Lung (tissue), 12 donors: ENCODE data around the gene ADA. TPM values are rescaled to one million over a fixed set of nuclear protein-coding genes. Genes with fewer than 3 reads are reported as not detected.

ENCODE experiments used
- ATAC-seq: fragments of 200-7000 bp; cut with Tn5 transposase; one replicate; pipeline ENCODE4 v1.9.1; 2020; ENCODE audit warnings: moderate number of reproducible peaks; ENCODE audit not compliant: insufficient read depth, low FRiP score
- DNase-seq, 3 donors: peaks; one replicate each; pipeline ENCODE4 v3.0.0-alpha.2; 2013 to 2017
- H3K27ac ChIP-seq, 2 donors: one replicate each; pipeline ENCODE4 v1.5.1; 2013; ENCODE audit warnings: mild to moderate bottlenecking in 2 of 2, moderate library complexity in 2 of 2, control low read depth in 1 of 2, inconsistent platforms in 1 of 2, low read depth in 1 of 2, low read length in 1 of 2
- H3K27me3 ChIP-seq, 3 donors: one replicate each; pipeline ENCODE4 v1.5.1; 2013; ENCODE audit warnings: low read length in 2 of 3; ENCODE audit not compliant: control insufficient read depth in 3 of 3, insufficient read depth in 3 of 3
- H3K36me3 ChIP-seq, 4 donors: one replicate each; pipeline ENCODE4 v1.5.1; 2013; ENCODE audit warnings: low read length in 4 of 4, mild to moderate bottlenecking in 1 of 4, moderate library complexity in 1 of 4; ENCODE audit not compliant: control insufficient read depth in 4 of 4, insufficient read depth in 4 of 4
- H3K4me1 ChIP-seq, 5 donors: one replicate each; pipeline ENCODE4 v1.5.1; 2013; ENCODE audit warnings: low read length in 5 of 5, mild to moderate bottlenecking in 2 of 5, moderate library complexity in 1 of 5; ENCODE audit not compliant: control insufficient read depth in 5 of 5, insufficient read depth in 5 of 5
- H3K4me3 ChIP-seq: one replicate; pipeline ENCODE4 v1.5.1; 2013; ENCODE audit warnings: mild to moderate bottlenecking, control low read depth, moderate library complexity
- H3K9ac ChIP-seq, 2 donors: one replicate each; pipeline ENCODE4 v1.5.1; 2013; ENCODE audit warnings: low read length in 2 of 2, control low read depth in 1 of 2; ENCODE audit not compliant: insufficient read depth in 1 of 2
- H3K9me3 ChIP-seq, 4 donors: one replicate each; pipeline ENCODE4 v1.5.1; 2013; ENCODE audit warnings: low read length in 3 of 4, mild to moderate bottlenecking in 1 of 4, moderate library complexity in 1 of 4; ENCODE audit not compliant: control insufficient read depth in 4 of 4, insufficient read depth in 3 of 4
- CTCF ChIP-seq: IDR thresholded peaks from 2 replicates; pipeline ENCODE4 v1.5.1; 2012; ENCODE audit warnings: mild to moderate bottlenecking; ENCODE audit errors: control extremely low read depth, extremely low read depth
- WGBS, 2 donors: extraction: QIAGEN DNeasy Blood & Tissue Kit; methylation state at CpG; one replicate each; pipeline ENCODE4 v1.1.7; 2013; 5-methylcytosine and 5-hydroxymethylcytosine counted together
- polyA plus RNA-seq, 2 donors: library from polyadenylated mRNA; stranded (reverse); fragments of 200-250 nt; gene quantifications; one replicate each; pipeline ENCODE4 v1.2.1, GENCODE V29; 2013
- total RNA-seq, 2 donors: library from RNA; depleted of rRNA in 1 of 2; stranded (reverse); fragments of >200 nt in 1 of 2; gene quantifications; one replicate each; pipeline ENCODE4 v1.2.1, GENCODE V29; 2014 to 2021
- donor health status: control.
- donor health status: control.
- donor health status: Bipolar disorder and iron deficiency.
- donor health status: healthy.
- donor health status: DM: yes; HTN: yes; CAD: no.

Gene ADA
- total and polyA plus RNA-seq, 4 donors = 4.2 to 55.2 (median 8.0) TPM

- no peak for ATAC-seq
- peak overlapping the region in 1 of 2 donors; percentile 43 for H3K27ac ChIP-seq
- WGBS, 2 donors = 88 to 96% methylated on average over 3 of the region's 3 CpGs
Measured at GRCh38 chr20:44696315-44696714, 44.8 kb upstream of the ADA start.

GRCh38 chr20:44695674-44696300 is 44.3 kb upstream of the ADA start:
- Histone ChIP-seq H3K36me3 (no peaks in the 10 kb centered on the region), H3K9ac (no peak overlapping the region), H3K27ac (peak overlapping the region in 1 of 2 donors; percentile 43), H3K4me1 (peaks cover 4 to 23% (median 7%) of the 10 kb centered on the region in 5 donors), H3K4me3 (no peak overlapping the region), H3K9me3 (no peaks in the 10 kb centered on the region), H3K27me3 (no peaks in the 10 kb centered on the region)
- ATAC-seq = no peak
- DNase-seq = no peak
- no peak for TF ChIP-seq CTCF

More at GRCh38 chr20:44696315-44696714, 44.8 kb upstream of the ADA start:
- DNase-seq = no peak
- Histone ChIP-seq H3K9ac (no peak overlapping the region), H3K9me3 (no peaks in the 10 kb centered on the region), H3K4me1 (peaks cover 4 to 22% (median 6%) of the 10 kb centered on the region in 5 donors), H3K27me3 (no peaks in the 10 kb centered on the region), H3K36me3 (no peaks in the 10 kb centered on the region), H3K4me3 (no peak overlapping the region)
- no peak for TF ChIP-seq CTCF

DNA sequence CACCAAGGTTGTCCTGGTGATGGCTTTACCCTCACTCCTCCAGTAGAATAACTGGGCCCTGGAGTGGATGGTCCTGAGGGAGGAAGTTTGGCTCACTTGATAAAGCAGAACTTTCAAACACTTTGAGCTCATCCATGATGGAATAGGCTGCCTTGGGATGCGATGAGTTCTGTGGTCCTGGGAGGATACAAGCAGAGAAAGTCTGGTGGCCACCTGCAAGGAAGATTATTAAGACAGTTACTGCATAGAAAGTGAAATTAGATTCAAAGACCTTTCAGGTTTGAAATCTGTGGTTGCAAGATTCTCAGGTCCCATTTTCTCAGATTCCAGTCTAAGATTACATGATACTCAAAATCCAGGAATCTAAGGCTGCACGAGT is 43.8 kb upstream of the ADA start:
- 52 to 53% methylated on average over 2 of the region's 2 CpGs for WGBS, 2 donors
- H3K4me1 ChIP-seq = peaks cover 4 to 24% (median 7%) of the 10 kb centered on the region in 5 donors

More for the DNA sequence above, 43.8 kb upstream of the ADA start:
- Histone ChIP-seq H3K36me3 (no peaks in the 10 kb centered on the region), H3K4me3 (no peak overlapping the region), H3K27ac (peak overlapping the region; percentile 61 to 84), H3K27me3 (no peaks in the 10 kb centered on the region), H3K9me3 (no peaks in the 10 kb centered on the region), H3K9ac (no peak overlapping the region)
- TF ChIP-seq CTCF = no peak
- DNase-seq (no peak), ATAC-seq (no peak)
